ENCODE results near the gene ADCY10. TPM values are rescaled to one million over a fixed set of nuclear protein-coding genes. Genes with fewer than 3 reads are reported as not detected.

The ADCY10 gene
- total and polyA plus RNA-seq, 7 donors, result 0.14 to 0.92 (median 0.28) TPM; not detected in 2

DNA sequence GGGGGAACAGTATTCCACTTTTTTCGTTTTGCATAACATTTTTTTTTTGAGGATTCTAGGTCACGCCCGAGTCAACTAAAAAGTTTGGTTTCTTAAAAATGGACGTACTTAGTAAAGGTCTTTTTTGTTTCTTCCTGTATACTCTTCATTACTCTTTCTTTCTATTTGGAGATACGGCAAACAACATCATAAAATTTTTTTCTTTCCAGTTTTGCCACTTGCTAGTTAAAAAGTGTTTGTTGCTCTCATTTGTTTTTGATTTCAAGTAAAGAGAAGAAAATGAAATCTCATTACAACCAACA lies 23.7 kb upstream of the ADCY10 start:
- H3K27ac ChIP-seq, result peak overlapping the region; percentile 95 to 99 (median 96)
- intact Hi-C loops (cut with DNase I), result loop anchor here (5.0 kb wide), 5 partner anchors 145 to 715 kb away; partner anchors contain the start of genes MPZL1, POU2F1 and TIPRL
- H3K27me3 ChIP-seq, result no peaks in the 10 kb centered on the region
- H3K36me3 ChIP-seq, result no peaks in the 10 kb centered on the region
- TF ChIP-seq EP300 (IDR thresholded peaks at IDR 0.05) (no peak), POLR2AphosphoS5 (IDR thresholded peaks at IDR 0.05) (no peak), POLR2A (IDR thresholded peaks at IDR 0.05) (no peak)
- TF ChIP-seq, protein P1, sequence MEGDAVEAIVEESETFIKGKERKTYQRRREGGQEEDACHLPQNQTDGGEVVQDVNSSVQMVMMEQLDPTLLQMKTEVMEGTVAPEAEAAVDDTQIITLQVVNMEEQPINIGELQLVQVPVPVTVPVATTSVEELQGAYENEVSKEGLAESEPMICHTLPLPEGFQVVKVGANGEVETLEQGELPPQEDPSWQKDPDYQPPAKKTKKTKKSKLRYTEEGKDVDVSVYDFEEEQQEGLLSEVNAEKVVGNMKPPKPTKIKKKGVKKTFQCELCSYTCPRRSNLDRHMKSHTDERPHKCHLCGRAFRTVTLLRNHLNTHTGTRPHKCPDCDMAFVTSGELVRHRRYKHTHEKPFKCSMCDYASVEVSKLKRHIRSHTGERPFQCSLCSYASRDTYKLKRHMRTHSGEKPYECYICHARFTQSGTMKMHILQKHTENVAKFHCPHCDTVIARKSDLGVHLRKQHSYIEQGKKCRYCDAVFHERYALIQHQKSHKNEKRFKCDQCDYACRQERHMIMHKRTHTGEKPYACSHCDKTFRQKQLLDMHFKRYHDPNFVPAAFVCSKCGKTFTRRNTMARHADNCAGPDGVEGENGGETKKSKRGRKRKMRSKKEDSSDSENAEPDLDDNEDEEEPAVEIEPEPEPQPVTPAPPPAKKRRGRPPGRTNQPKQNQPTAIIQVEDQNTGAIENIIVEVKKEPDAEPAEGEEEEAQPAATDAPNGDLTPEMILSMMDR (IDR thresholded peaks at IDR 0.05), result no peak
- 0 to 1% methylated on average over 5 of the region's 5 CpGs for WGBS, 2 donors
- peaks cover 0 to 57% (median 42%) of the 10 kb centered on the region in 4 donors for H3K4me1 ChIP-seq
- DNase-seq, result no peak
- peak overlapping the region; percentile 70 to 99 (median 86) for H3K4me3 ChIP-seq
- H3K9me3 ChIP-seq, result no peaks in the 10 kb centered on the region

DNA sequence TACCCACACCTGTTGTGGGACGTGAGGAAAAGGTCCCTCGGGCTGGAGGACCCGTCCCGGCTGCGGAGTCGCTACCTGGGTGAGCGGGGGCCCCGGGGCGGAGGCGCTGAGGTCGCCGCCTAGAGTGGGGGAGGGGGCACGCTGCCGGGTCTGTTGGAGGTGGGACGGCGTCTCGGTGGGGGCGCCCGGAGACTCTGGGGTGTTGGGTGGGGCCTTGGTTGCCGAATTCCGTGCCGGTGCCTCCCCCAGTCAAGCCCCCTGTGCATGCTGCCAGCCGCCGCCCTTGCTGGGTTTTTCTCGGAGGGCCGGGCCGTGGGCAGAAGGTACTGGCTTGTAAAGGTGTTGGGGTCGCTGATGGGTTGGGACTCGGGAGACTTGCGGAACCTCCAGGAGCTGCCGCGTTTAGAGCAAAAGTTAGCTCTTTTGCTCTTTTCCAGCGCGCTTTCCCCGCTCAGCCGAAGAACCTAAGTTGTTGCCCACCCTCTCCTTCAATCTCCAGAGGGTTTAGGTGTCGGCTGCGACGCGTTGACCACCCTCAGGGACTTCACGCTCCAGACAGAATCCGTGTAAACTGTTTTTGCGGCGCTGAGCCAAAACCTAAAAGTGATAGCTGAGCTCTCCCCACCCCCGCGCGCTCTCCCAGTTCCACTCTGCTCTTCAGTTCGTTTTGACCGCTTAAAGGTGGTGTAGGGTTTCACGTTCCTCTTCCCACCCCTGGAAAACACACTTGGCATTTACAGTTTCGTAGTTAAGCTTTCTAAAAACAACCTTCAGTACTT lies 23.2 kb upstream of the ADCY10 start, which contains the start of gene MPC2:
Gene MPC2, minus strand, starts transcription at position 143 of the 779 bp plus-strand sequence. CDS start 1,231 bp downstream, outside the sequence.
- peak; percentile 89 for DNase-seq
- no peaks in the 10 kb centered on the region for H3K9me3 ChIP-seq
- intact Hi-C loops (cut with DNase I), result loop anchor here (5.0 kb wide), 5 partner anchors 145 to 715 kb away; partner anchors contain the start of genes MPZL1, POU2F1 and TIPRL
- WGBS, 2 donors, result 0% methylated on average over 51 of the region's 51 CpGs
- H3K36me3 ChIP-seq, result no peaks in the 10 kb centered on the region
- peak within 1 kb of the TSS; percentile 95 to 99 (median 96) for H3K27ac ChIP-seq
- peak within 1 kb of the TSS; percentile 70 to 99 (median 86) for H3K4me3 ChIP-seq
- TF ChIP-seq EP300 (IDR thresholded peaks at IDR 0.05) (no peak), POLR2A (IDR thresholded peaks at IDR 0.05) (no peak), POLR2AphosphoS5 (IDR thresholded peaks at IDR 0.05) (peak; percentile 27 to 68 (median 48))
- TF ChIP-seq, protein P1 (IDR thresholded peaks at IDR 0.05), result no peak
- no peaks in the 10 kb centered on the region for H3K27me3 ChIP-seq
- H3K4me1 ChIP-seq, result peaks cover 0 to 57% (median 43%) of the 10 kb centered on the region in 4 donors

DNA sequence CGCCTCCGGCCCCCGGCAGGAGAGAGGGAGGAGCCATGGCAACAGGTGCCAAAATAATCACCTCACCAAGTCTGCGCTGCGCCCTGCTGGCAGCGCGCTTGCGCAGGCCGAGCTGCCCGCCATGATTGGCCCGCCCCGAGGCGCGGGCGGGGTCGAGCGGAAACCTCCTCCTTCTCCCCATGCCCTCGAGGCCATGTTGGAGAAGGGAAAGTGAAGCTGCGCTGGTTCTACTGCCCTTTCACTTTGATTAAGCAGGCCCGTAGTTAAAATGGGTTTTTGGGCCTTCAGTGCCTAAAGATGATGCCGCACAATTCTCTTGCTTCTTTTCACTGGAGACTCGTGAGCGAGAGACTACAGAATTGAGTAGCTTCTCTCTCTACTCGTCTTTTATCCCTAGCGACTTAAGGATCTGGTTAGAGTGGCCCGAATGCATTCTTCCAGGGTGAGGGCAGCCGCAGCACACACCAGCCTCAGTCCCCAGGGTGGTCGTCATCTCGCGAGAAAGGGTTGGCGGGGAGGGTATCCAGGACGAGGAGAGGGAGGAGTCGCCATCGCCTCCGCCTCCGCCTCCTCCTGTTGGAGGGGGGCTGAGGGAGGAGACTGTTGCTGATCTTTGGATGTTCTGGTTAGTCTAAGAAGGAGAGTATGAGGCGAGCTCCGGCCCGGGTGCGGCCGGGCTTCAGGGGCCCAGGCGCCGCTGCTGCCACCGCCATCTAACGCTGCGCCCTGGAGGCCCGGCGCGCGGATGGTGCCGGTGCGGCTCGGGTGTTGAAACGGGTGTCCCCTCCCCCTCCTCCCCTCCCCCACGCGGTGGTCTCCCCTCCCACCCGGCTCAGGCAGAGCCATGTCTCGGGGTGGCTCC lies 22.4 kb upstream of the ADCY10 start, which contains the start of gene DCAF6:
Gene DCAF6, plus strand, starts transcription at position 616 of the 862 bp plus-strand sequence. Its CDS starts 229 bp downstream, at position 845.
- Histone ChIP-seq H3K27ac (peak within 1 kb of the TSS; percentile 95 to 99 (median 96)), H3K9me3 (no peaks in the 10 kb centered on the region), H3K27me3 (no peaks in the 10 kb centered on the region), H3K4me3 (peak within 1 kb of the TSS; percentile 70 to 99 (median 86)), H3K4me1 (peaks cover 0 to 54% (median 43%) of the 10 kb centered on the region in 4 donors), H3K36me3 (no peaks in the 10 kb centered on the region)
- TF ChIP-seq EP300 (IDR thresholded peaks at IDR 0.05), result peak in 1 of 4 donors; percentile 18
- TF ChIP-seq POLR2AphosphoS5 (IDR thresholded peaks at IDR 0.05), result peak; percentile 88 to 96 (median 96)
- peak; percentile 76 to 90 for TF ChIP-seq POLR2A (IDR thresholded peaks at IDR 0.05)
- TF ChIP-seq, protein P1 (IDR thresholded peaks at IDR 0.05), result no peak
- peak; percentile 98 for DNase-seq
- intact Hi-C loops (cut with DNase I), result loop anchor here (5.0 kb wide), 5 partner anchors 146 to 714 kb away; partner anchors contain the start of genes MPZL1, POU2F1 and TIPRL
- WGBS, 2 donors, result 0 to 1% methylated on average over 58 of the region's 58 CpGs

DNA sequence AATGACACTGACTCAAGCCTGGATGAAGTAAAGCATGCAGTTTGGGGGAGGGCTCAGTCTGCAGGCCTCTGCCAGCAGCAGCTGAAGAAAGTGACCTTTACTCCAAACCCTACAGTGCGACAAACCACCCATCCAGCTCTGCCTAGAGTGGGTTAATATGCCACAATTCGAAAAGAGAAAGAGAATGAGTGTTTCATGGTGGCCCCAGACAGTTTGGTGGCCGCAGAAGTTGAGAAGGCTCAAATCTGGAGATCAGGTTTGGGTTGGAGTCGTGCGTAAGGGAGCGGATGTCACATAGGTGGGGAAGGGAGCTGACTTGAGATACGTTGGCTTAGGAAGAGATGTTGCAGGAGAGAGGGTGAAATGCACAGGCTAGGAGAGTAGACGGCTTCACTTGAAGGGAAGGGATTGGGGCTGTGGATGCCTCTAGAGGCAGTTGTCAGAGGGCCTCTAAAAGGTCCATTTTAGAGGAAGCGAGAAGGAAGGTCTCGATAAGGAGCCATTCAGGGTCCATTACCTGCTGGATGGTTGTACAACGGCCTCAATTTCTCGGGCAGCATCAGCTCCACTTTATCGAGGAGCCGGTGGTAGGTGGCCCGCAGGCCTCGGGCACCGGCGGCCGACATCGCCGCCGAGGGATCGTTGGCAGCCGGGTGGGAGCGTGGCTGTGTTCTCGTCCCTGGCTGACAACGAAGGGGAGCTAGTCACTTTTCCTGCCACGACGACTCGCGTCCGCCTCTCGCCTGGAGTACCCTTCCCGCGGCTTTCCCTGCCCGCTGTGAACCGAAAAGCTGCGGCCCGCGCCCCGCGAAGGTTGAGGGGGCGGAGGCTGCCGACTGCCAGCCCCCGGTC lies 21.5 kb upstream of the ADCY10 start:
- intact Hi-C loops (cut with DNase I), result loop anchor here (5.0 kb wide), 5 partner anchors 147 to 713 kb away; partner anchors contain the start of genes MPZL1, POU2F1 and TIPRL
- peak; percentile 88 to 95 (median 92) for TF ChIP-seq POLR2AphosphoS5 (IDR thresholded peaks at IDR 0.05)
- peak; percentile 85 to 86 for TF ChIP-seq POLR2A (IDR thresholded peaks at IDR 0.05)
- TF ChIP-seq, protein P1 (IDR thresholded peaks at IDR 0.05), result no peak
- TF ChIP-seq EP300 (IDR thresholded peaks at IDR 0.05), result no peak
- H3K4me3 ChIP-seq, result peak overlapping the region; percentile 70 to 99 (median 83)
- no peaks in the 10 kb centered on the region for H3K9me3 ChIP-seq
- peak overlapping the region; percentile 95 to 99 (median 96) for H3K27ac ChIP-seq
- no peaks in the 10 kb centered on the region for H3K36me3 ChIP-seq
- no peaks in the 10 kb centered on the region for H3K27me3 ChIP-seq
- WGBS, 2 donors, result 0% methylated on average over 45 of the region's 45 CpGs
- DNase-seq, result peak; percentile 65
- peaks cover 0 to 47% (median 41%) of the 10 kb centered on the region in 4 donors for H3K4me1 ChIP-seq

All from sigmoid colon (tissue), 7 donors.